K562 (cell line): Measurements from ENCODE around the gene ZNF791. TPM values are rescaled to one million over a fixed set of nuclear protein-coding genes. Genes with fewer than 3 reads are reported as not detected.
A peak's percentile ranks its signal among the peaks of the same experiment; 100 is the strongest.

Source experiments
- ATAC-seq: fragments of 200-7000 bp; cut with Tn5 transposase; 3 replicates; pipeline ENCODE4 v1.9.1; 2020; ENCODE audit warnings: moderate library complexity
- BruUV-seq: library from RNA; stranded (reverse); fragments of 400-500 nt; replicated peaks from 2 replicates; lab custom pipeline; 2021; lab: Mats Ljungman, UMichigan
- CTCF ChIA-PET: fragments of 300-600 bp; formaldehyde crosslinking; extraction: SDS; loops from one replicate; lab custom pipeline; 2021; ENCODE audit warnings: low intra/inter-chr PET ratio; lab: Yijun Ruan, JAX
- POLR2A ChIA-PET: fragments of 300-600, 350-650 bp; sonication (Branson Sonifier 250); formaldehyde crosslinking; extraction: SDS; loops from one replicate; lab custom pipeline; 2021; ENCODE audit warnings: antibody characterized with exemption, inconsistent platforms; lab: Yijun Ruan, JAX
- DNase-seq, 4 experiments: peaks; one replicate each; pipeline versions ENCODE4 v3.0.0 to v3.0.0-alpha.2; 2011 to 2018; ENCODE audit warnings: low spot score in 3 of 4, mixed read lengths in 3 of 4; ENCODE audit errors: extremely low read depth in 1 of 4
- FAIRE-seq: peaks from 2 replicates; lab custom pipeline; 2011; peaks lifted over from hg19 to GRCh38; lab: Jason Lieb, UNC
- H2AFZ ChIP-seq: 2 replicates; pipeline ENCODE4 v1.6.0; 2011; ENCODE audit warnings: low read depth, low read length, control low read depth, inconsistent platforms
- H3K27ac ChIP-seq: fragments of 200-600 bp; 3 replicates; pipeline ENCODE4 v1.8.0; 2011; ENCODE audit warnings: low read depth, mild to moderate bottlenecking, control low read depth, inconsistent platforms, low read length, moderate library complexity, mixed read lengths; ENCODE audit errors: extremely low read depth
- H3K27me3 ChIP-seq, 2 experiments: fragments of 300-600 bp in 1 of 2; 2 replicates in 1 of 2; 3 replicates in 1 of 2; pipeline versions ENCODE4 v1.6.0 to v1.8.0; 2011; ENCODE audit warnings: inconsistent platforms in 2 of 2, low read length in 2 of 2, mild to moderate bottlenecking in 1 of 2, mixed read lengths in 1 of 2, moderate library complexity in 1 of 2; ENCODE audit not compliant: control insufficient read depth in 2 of 2, insufficient read depth in 2 of 2
- H3K36me3 ChIP-seq: fragments of 300-600 bp; 3 replicates; pipeline ENCODE4 v1.8.0; 2011; ENCODE audit warnings: mild to moderate bottlenecking, low read length, inconsistent platforms; ENCODE audit not compliant: control insufficient read depth, insufficient read depth
- H3K4me1 ChIP-seq, 2 experiments: fragments of 200-600 bp in 1 of 2; replicated peaks in 1 of 2; 2 replicates in 1 of 2; 3 replicates in 1 of 2; pipeline versions ENCODE4 v1.5.1 to v1.8.0; 2011; ENCODE audit warnings: inconsistent platforms in 2 of 2, low read length in 2 of 2, mild to moderate bottlenecking in 1 of 2, mixed read lengths in 1 of 2, moderate library complexity in 1 of 2; ENCODE audit not compliant: control insufficient read depth in 2 of 2, insufficient read depth in 2 of 2
- H3K4me2 ChIP-seq: 2 replicates; pipeline ENCODE4 v1.6.1; 2011; ENCODE audit warnings: low read length, control low read depth, inconsistent platforms, mixed read lengths; ENCODE audit not compliant: insufficient read depth
- H3K4me3 ChIP-seq: fragments of 200-600 bp; sonication (generic), shearing (Covaris generic); 2 replicates; pipeline ENCODE4 v1.5.1; 2016; ENCODE audit warnings: control low read depth, inconsistent platforms
- H3K79me2 ChIP-seq: fragments of 200-600 bp; 3 replicates; pipeline ENCODE4 v1.8.0; 2011; ENCODE audit warnings: low read length, inconsistent platforms; ENCODE audit not compliant: control insufficient read depth, insufficient read depth
- H3K9ac ChIP-seq, 2 experiments: 2 replicates each; pipeline versions ENCODE4 v1.6.0 to v1.6.1; 2011; ENCODE audit warnings: low read depth in 2 of 2, low read length in 2 of 2, control low read depth in 1 of 2, inconsistent platforms in 1 of 2, mild to moderate bottlenecking in 1 of 2, mixed read lengths in 1 of 2; ENCODE audit not compliant: insufficient read depth in 1 of 2
- H3K9me1 ChIP-seq: one replicate; pipeline ENCODE4 v1.6.0; 2011; ENCODE audit warnings: inconsistent platforms, mild to moderate bottlenecking, low read length, moderate library complexity; ENCODE audit not compliant: control insufficient read depth, insufficient read depth
- H3K9me3 ChIP-seq: replicated peaks from 2 replicates; pipeline ENCODE4 v1.5.1; 2011; ENCODE audit warnings: low read depth, low read length, inconsistent platforms; ENCODE audit not compliant: control insufficient read depth, insufficient read depth
- H4K20me1 ChIP-seq: replicated peaks from 2 replicates; pipeline ENCODE4 v1.6.1; 2011; ENCODE audit warnings: low read length, inconsistent platforms, mixed read lengths; ENCODE audit not compliant: control insufficient read depth, insufficient read depth
- ARID2 ChIP-seq: fragments of 450-650 bp; IDR thresholded peaks from 2 replicates; pipeline ENCODE4 v1.6.1; 2017; ENCODE audit warnings: antibody characterized with exemption, mild to moderate bottlenecking
- BCL6 ChIP-seq: fragments of 250-450 bp; sonication (Bioruptor Pico); IDR thresholded peaks from 2 replicates; pipeline ENCODE4 v1.4.0; 2020
- CBFA2T2 ChIP-seq: fragments of 450-650 bp; conservative IDR thresholded peaks from 2 replicates; pipeline ENCODE4 v1.6.1; 2017; ENCODE audit warnings: mild to moderate bottlenecking
- DLX4 ChIP-seq: fragments of 250-450 bp; sonication (Bioruptor Pico); IDR thresholded peaks from 2 replicates; pipeline ENCODE4 v1.6.1; 2021; ENCODE audit warnings: mild to moderate bottlenecking
- KLF6 ChIP-seq: fragments of 250-450 bp; sonication (Bioruptor Pico); IDR thresholded peaks from 2 replicates; pipeline ENCODE4 v1.4.0; 2020; ENCODE audit warnings: mild to moderate bottlenecking, moderate library complexity, borderline replicate concordance
- NELFE ChIP-seq: IDR thresholded peaks from 2 replicates; pipeline ENCODE4 v1.6.1; 2011; ENCODE audit warnings: mild to moderate bottlenecking; ENCODE audit not compliant: insufficient read depth, insufficient read length
- NR4A1 ChIP-seq, 2 experiments: fragments of 250-450 bp in 1 of 2; fragments of 450-650 bp in 1 of 2; sonication (Bioruptor Pico) in 1 of 2; IDR thresholded peaks; 2 replicates each; pipeline versions ENCODE4 v1.4.0 to v1.6.1; 2016 to 2020; ENCODE audit warnings: mild to moderate bottlenecking in 2 of 2, missing compliant biosample characterization in 1 of 2, missing genetic modification characterization in 1 of 2, moderate library complexity in 1 of 2
- SMAD2 ChIP-seq: fragments of 150-350 bp; IDR thresholded peaks from 2 replicates; pipeline ENCODE4 v1.6.1; 2014; ENCODE audit warnings: low read depth, mild to moderate bottlenecking, low read length
- TARDBP ChIP-seq: fragments of 450-650 bp; IDR thresholded peaks from 2 replicates; pipeline ENCODE4 v1.6.1; 2016
- ZNF140 ChIP-seq: fragments of 250-450 bp; sonication (Bioruptor Pico); IDR thresholded peaks from 2 replicates; pipeline ENCODE4 v1.8.0; 2021; ENCODE audit warnings: moderate library complexity, mild to moderate bottlenecking, inconsistent platforms
- ZNF174 ChIP-seq: fragments of 250-450 bp; sonication (Bioruptor Pico); IDR thresholded peaks from 2 replicates; pipeline ENCODE4 v1.4.0; 2020; ENCODE audit warnings: mild to moderate bottlenecking
- ZNF280A ChIP-seq: fragments of 450-650 bp; IDR thresholded peaks from 2 replicates; pipeline ENCODE4 v1.6.1; 2018; ENCODE audit warnings: mild to moderate bottlenecking, low read depth; ENCODE audit not compliant: partially characterized antibody
- ZNF507 ChIP-seq: conservative IDR thresholded peaks from 2 replicates; pipeline ENCODE4 v1.6.1; 2017; ENCODE audit warnings: missing genetic modification characterization, missing compliant biosample characterization
- whole genome bisulfite sequencing: fragments of 100-300 bp; shearing (Covaris generic); methylation state at CpG from one replicate; pipeline ENCODE4 v1.1.6; 2016; ENCODE audit warnings: low coverage, mixed read lengths; ENCODE audit not compliant: insufficient coverage; ENCODE audit errors: missing lambda C conversion rate; 5-methylcytosine and 5-hydroxymethylcytosine counted together
- in situ Hi-C: fragments of 300-500 bp; cut with MboI; formaldehyde crosslinking; loops from 4 replicates; pipeline ENCODE4 v1.15.0; 2018; ENCODE audit warnings: inconsistent platforms, mixed read lengths
- intact Hi-C: fragments of 100-400 bp; cut with micrococcal nuclease; formaldehyde crosslinking; loops from 2 replicates; pipeline ENCODE4 v1.14.2; 2022
- polyA plus RNA-seq, 8 experiments: library from polyadenylated mRNA; depleted of rRNA in 4 of 8; stranded (reverse) in 5 of 8; unstranded in 3 of 8; fragments of >200 nt; fragmentation: Nextera tagmentation in 2 of 8; fragmentation: Illumina TruSeq in 1 of 8; extraction: Ambion mirVana in 2 of 8; extraction: Trizol in 1 of 8; gene quantifications; 2 replicates each; pipeline versions ENCODE4 v1.2.1 to v1.2.3, GENCODE V29; 2011 to 2014; ENCODE audit warnings: inconsistent platforms in 1 of 8, missing spikeins in 1 of 8
- total RNA-seq, 7 experiments: library from RNA; depleted of rRNA in 6 of 7; stranded (reverse); fragments of >200 nt in 6 of 7; fragmentation: Illumina TruSeq in 2 of 7; extraction: Trizol in 2 of 7; gene quantifications; 2 replicates each; pipeline versions ENCODE4 v1.2.1 to v1.2.3, GENCODE V29; 2011 to 2021; ENCODE audit warnings: low replicate concordance in 1 of 7
- TF ChIP-seq, protein P1 (sequence below): fragments of 200-800 bp; sonication (Bioruptor generic); IDR thresholded peaks from 2 replicates; pipeline ENCODE4 v1.6.1; 2016; ENCODE audit warnings: missing genetic modification characterization, missing compliant biosample characterization

Gene ZNF791
- total and polyA plus RNA-seq, 9 of the 15 experiments (the other 6 are each of a cell fraction or from before 2014, with no cell fraction given), result 7.8 to 22.7 (median 13.1) TPM

DNA sequence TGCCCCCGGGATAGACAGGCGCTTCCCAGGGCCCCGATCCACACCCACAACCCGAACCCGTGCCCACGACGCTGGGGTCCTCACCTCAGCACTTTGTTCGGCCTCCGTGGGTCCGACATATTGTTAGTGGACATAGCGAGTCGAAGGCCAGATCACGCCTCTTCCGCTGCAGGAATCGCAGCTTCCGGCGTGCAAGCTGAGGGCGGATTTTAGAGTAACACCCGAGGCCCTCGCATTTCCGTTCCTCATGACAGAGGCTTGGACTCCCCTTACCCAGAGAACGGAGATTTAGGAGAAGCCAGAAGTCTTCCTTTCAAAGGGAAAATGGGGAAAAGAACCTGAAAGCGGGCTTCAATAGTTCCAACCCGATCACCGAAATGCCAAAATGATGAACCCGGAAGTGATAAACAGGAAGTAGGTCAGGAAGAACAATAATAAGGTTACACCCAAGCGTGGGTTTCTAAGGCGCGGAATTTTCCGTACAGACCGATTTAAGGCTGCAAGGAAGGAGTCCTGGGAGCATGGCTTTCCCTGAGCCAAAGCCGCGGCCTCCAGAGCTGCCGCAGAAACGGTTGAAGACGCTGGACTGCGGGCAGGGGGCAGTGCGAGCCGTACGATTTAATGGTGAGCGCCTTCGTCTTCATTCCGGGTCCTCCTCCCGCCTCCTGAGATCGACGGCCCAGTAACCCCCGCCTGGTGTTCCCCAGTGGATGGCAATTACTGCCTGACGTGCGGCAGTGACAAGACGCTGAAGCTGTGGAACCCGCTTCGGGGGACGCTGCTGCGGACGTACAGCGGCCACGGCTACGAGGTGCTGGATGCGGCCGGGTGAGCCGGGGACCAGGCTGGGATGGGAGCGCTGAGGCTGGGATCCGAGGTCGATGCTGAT lies 58.8 kb downstream of the ZNF791 start:
- Histone ChIP-seq H3K4me2 (peak overlapping the region; percentile 88), H3K9me3 (no peaks in the 10 kb centered on the region), H3K27me3 (no peaks in the 10 kb centered on the region), H3K4me3 (peak overlapping the region; percentile 74), H2AFZ (peak overlapping the region; percentile 98), H3K9me1 (no peaks in the 10 kb centered on the region), H3K9ac (peak overlapping the region; percentile 88 to 100), H3K27ac (peak overlapping the region; percentile 94), H3K4me1 (peaks cover 18 to 53% of the 10 kb centered on the region in 2 experiments; a peak in 4 of 5 replicates), H3K79me2 (peaks cover 34% of the 10 kb centered on the region), H4K20me1 (peaks cover 5% of the 10 kb centered on the region; the same call in 1 of the 2 replicates), H3K36me3 (peaks cover 43% of the 10 kb centered on the region; the same call in 2 of the 3 replicates)
- under 1% methylated on average over 61 of the region's 64 CpGs for WGBS
- BruUV-seq, result TSS peak; percentile 81
- peak; percentile 98 for FAIRE-seq
- in situ Hi-C loops, result loop anchor here (5.0 to 10.0 kb wide), 2 partner anchors 107 to 465 kb away; no protein-coding TSS in a partner anchor
- ATAC-seq, result peak; percentile 59
- DNase-seq, result peak; percentile 52 to 89 (median 68)
- intact Hi-C loops, result no loop called here
- ChIA-PET CTCF (no interaction called here), POLR2A (interaction anchor here (0.6 to 4.7 kb wide), 6 partner anchors 11 to 854 kb away, joined by 3 to 39 read pairs (median 3); partner anchors contain the start of genes DHPS, ZNF490 and ZNF791)
- TF ChIP-seq ZNF174 (CRISPR knock-in tag) (no peak), ZNF507 (tag) (no peak), CBFA2T2 (no peak), DLX4 (no peak), NELFE (no peak), SMAD2 (no peak), BCL6 (CRISPR knock-in tag) (no peak), TARDBP (no peak), ZNF140 (CRISPR knock-in tag) (no peak), ARID2 (no peak), NR4A1 (CRISPR knock-in tag; IDR thresholded peaks at IDR 0.05) (no peak), NR4A1 (tag; IDR thresholded peaks at IDR 0.05) (no peak), ZNF280A (no peak), KLF6 (CRISPR knock-in tag) (0 out of 2 replicates have a peak, but pooled peaks have one; percentile 24)
- TF ChIP-seq, protein P1, sequence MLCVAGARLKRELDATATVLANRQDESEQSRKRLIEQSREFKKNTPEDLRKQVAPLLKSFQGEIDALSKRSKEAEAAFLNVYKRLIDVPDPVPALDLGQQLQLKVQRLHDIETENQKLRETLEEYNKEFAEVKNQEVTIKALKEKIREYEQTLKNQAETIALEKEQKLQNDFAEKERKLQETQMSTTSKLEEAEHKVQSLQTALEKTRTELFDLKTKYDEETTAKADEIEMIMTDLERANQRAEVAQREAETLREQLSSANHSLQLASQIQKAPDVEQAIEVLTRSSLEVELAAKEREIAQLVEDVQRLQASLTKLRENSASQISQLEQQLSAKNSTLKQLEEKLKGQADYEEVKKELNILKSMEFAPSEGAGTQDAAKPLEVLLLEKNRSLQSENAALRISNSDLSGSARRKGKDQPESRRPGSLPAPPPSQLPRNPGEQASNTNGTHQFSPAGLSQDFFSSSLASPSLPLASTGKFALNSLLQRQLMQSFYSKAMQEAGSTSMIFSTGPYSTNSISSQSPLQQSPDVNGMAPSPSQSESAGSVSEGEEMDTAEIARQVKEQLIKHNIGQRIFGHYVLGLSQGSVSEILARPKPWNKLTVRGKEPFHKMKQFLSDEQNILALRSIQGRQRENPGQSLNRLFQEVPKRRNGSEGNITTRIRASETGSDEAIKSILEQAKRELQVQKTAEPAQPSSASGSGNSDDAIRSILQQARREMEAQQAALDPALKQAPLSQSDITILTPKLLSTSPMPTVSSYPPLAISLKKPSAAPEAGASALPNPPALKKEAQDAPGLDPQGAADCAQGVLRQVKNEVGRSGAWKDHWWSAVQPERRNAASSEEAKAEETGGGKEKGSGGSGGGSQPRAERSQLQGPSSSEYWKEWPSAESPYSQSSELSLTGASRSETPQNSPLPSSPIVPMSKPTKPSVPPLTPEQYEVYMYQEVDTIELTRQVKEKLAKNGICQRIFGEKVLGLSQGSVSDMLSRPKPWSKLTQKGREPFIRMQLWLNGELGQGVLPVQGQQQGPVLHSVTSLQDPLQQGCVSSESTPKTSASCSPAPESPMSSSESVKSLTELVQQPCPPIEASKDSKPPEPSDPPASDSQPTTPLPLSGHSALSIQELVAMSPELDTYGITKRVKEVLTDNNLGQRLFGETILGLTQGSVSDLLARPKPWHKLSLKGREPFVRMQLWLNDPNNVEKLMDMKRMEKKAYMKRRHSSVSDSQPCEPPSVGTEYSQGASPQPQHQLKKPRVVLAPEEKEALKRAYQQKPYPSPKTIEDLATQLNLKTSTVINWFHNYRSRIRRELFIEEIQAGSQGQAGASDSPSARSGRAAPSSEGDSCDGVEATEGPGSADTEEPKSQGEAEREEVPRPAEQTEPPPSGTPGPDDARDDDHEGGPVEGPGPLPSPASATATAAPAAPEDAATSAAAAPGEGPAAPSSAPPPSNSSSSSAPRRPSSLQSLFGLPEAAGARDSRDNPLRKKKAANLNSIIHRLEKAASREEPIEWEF (CRISPR knock-in tag), result no peak
